Inferior parietal cortex (tissue), 1 donor: ENCODE results near the gene ECHDC3.
"Not testable (repeated sequence)": the region's sequence is repeated elsewhere in the genome, so short reads cannot be mapped to it uniquely, and the experiment has no call there.

Source experiments
- DNase-seq: peaks from one replicate; pipeline ENCODE4 v3.0.0-alpha.2; 2016; ENCODE audit errors: extremely low spot score

ECHDC3 gene, protein sequence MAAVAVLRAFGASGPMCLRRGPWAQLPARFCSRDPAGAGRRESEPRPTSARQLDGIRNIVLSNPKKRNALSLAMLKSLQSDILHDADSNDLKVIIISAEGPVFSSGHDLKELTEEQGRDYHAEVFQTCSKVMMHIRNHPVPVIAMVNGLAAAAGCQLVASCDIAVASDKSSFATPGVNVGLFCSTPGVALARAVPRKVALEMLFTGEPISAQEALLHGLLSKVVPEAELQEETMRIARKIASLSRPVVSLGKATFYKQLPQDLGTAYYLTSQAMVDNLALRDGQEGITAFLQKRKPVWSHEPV

DNA sequence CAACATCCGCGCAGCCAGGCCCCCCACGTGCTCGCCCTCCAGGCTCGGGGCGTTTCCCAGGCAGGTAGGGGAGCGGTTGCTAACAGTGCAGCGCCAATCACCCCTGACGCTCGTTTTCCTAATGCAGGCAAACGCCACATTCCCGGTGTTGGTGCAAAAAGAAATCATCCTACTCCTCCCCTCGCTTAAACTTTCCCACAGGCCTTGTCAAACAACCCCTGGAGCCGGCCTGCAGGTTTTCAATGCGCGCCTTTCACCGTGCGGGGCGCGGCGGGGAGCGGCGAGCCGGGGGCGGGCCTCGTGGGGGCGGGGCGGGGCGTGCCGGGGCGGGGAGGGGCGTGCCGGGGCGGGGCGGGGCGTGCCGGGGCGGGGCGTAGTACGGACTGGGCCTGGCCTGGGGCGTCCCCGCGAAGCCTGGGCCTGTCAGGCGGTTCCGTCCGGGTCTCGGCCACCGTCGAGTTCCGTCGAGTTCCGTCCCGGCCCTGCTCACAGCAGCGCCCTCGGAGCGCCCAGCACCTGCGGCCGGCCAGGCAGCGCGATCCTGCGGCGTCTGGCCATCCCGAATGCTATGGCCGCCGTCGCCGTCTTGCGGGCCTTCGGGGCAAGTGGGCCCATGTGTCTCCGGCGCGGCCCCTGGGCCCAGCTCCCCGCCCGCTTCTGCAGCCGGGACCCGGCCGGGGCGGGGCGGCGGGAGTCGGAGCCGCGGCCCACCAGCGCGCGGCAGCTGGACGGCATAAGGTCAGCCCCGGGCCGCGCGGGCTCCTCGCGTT, at the start of gene ECHDC3:
TSS of gene ECHDC3 (plus strand) at position 374 of the 770 bp plus-strand sequence. CDS start at position 569, 195 bp downstream.
- no peak for DNase-seq

DNA sequence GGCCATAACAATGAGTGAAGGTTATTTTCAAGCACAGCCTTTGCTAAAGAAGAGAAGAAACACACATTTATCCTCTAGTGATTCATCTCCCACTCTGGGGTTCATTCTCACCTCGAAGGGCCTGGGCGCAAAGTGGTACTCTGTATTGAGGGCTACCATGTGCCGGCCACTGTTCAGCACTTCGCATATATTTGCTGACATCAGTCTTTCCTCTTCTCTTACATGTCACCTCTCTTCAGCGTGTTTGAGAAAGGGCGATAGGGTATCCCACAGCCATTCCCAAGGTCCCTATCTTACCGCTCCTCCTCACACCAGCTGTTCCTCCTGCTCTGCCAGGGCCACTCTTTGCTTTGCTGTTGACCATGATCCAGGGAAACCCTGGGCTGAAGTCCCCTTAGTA, 48.8 kb upstream of the ECHDC3 start:
- no peak for DNase-seq

DNA sequence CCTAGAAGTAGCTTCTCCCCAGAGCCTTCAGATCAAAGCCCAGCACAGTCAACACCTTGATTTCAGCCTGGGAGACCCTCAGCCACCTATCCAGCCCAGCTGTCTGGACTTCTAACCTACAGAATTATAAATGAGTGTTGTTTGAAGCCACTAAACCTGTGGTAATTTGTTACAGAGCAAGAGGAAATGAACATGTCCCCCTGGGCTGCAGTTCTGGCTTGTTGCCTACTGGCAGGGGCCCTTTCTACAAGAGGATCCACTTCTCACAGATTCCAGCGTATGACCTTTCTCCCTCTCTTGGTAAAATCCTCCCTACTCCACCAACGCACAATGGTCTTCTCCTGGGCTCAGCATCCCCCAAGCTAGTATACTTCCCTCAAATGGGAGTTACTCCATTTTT, 46.4 kb upstream of the ECHDC3 start:
- no peak for DNase-seq

DNA sequence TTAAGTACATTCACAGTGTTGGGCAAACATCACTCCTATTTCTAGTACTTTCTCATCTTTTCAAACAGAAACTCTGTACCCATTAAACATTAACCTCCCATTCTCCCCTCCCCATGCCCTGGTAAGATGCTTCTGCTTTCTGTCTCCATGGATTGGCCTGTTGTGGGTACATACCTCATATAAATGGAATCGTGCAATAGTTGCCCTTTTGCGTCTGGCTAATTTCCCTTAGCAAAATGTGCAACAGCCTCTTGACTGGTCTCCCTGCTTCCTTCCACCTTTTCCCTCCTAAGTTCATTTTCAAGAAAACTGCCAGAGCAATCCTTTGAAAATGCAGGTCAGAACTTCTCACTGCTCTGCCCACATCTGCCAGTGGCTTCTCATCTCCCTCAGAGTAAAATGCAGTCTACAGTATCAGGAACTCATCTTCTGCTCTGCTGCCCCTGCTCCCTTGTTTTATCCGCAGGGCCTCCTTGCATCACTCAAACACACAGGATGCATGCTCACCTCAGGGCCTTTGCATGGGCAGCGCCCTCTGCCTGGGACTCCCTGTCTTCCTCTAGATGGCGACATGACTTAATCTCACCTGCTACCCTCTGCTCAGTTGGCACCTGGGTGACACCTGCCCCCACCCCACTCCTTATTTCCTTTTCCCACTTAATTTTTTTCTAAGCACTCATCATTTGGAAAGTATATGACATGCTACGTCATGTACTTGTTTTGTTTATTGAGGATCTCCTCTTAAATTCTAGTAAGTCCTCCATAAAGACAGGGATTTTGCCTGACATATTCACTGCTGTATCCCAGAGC, 44.3 kb upstream of the ECHDC3 start:
- no peak for DNase-seq

DNA sequence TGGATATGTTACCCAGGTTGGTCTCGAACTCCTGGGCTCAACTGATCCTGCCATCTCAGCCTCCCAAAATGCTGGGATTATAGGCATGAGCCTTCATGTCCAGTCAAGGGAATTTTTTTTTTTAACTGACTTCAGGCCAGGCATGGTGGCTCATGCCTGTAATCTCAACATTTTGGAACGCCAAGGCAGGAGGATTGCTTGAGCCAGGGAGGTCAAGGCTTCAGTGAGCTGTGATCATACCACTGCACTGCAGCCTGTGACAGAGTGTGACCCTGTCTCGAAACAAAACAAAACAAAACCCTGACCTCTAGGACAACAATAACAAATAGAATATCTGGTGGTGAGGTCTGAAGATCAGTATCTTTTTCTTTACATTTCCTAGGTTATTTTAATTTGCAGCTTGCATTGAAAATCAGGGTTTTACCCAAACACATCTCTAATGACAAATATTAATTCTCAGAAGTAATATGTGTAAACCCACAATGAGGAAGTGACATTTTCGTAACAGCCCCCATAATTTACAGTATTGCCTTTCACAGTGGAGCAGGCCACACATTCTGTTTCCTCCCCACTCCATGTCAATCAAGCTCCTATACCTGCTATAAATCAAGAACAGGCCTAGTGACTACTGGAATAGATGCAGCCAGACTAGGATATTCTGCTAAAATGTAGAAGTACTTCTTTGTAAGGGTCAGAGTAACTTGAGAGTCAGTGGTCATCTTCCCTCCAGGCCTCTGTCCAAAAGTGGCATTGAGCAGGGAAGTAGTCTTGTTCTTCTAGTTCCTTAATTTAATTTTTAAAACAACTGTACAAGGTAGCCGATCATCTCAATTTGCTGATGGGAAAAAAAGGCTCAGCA, 43.3 kb upstream of the ECHDC3 start:
- DNase-seq, result no peak

DNA sequence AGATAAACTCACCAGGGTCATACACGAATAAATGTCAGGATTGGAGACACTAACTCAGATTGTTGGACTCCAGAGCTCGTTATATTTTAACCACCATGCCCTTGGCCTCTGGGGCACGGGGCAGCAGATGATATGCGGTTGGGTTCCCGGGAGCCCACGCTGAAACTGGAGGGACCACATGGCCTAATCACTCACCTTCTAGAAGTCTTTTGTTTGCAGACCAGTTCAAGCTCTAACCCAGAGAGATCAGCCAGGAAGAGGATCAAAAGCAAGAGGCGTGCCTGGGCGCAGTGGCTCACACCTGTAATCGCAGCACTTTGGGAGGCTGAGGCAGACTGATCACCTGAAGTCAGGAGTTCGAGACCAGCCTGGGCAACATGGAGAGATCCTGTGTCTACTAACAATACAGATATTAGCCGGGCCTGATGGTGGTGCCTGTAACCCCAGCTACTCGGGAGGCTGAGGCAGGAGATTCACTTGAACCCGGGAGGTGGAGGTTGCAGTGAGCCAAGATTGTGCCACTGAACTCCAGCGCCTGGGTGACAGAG, 42.6 kb upstream of the ECHDC3 start:
- no peak for DNase-seq

DNA sequence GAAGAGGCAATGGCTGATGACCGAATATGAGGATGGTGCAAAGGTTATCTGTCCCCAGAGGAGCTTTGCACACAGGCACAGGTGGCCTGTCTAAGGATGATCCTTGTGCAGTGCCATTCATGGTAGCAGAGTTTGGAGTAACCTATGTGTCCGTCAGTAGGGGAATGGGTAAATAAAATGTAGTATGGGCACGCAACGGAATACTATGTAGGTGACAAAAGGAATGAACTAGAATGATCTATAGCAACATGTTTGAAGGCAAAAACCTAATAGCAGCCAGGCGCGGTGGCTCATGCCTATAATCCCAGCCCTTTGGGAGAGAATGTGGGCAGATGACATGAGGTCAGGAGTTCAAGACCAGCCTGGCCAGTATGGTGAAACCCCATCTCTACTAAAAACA, 41.6 kb upstream of the ECHDC3 start:
- DNase-seq, result no peak

DNA sequence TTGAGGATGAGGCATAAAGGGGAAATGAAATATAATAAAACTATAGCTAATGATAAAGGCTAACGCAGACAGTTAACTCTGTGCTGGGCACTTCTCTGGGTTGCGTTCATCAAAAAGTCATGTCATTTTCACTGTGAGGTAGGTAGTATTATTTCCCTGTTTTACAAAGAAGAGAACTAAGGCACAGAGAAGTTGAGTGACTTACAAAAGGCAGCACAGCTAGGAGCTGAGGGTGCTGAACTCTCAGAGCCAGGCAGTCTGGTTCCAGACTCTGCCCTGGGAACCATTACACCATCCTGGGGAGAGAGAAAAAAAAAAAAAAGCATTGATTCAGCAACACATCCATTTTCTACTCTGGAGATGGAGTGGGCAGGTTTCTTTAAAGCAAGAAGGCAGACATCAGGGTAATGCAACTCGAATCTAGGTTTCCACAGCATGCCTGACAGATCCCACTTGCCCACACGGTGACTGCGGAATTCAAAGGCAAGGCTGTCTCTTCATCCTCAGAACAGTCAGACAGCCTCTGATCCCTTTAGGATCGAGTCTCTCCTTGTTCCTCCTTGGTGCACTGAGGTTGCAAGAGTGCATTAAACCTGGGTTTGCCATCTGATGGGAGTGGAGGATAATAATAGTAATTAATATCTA, 40.6 kb upstream of the ECHDC3 start:
- no peak for DNase-seq

DNA sequence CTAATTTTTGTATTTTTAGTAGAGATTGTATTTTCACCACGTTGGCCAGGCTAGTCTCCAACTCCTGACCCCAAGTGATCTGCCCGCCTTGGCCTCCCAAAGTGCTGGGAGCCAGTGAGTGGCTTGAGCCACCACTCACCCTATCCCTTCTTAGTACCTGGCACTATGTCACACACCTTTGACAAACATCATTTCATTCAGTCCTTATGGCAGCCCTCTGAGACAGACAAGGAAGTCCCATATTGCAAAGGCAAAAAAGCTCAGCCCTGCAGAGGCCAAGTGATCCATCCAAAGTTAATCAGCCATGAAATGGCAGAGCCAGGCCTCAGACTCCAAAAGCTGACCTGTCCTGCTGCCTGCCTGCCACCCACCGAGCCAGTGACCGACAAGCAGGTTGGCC, 39.9 kb upstream of the ECHDC3 start:
- DNase-seq, result no peak

DNA sequence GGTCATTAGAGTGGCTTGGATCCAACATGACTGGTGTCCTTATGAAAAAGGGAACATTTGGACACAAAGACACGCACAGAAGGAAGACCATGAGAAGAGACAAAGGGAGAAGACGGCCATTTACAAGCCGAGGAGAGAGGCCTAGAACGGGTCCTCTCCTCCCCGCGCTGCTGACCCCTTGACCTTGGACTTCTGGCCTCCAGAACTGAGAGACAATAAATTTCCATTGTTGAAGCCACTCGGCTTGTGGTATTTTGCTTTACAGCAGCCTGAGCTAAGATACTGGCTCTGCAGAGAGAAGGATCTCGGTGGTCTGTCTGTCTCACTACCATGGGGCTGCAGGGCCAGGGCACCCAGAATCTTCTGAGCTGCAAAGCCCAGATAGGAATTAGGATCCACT, 38.1 kb upstream of the ECHDC3 start:
- DNase-seq, result no peak

DNA sequence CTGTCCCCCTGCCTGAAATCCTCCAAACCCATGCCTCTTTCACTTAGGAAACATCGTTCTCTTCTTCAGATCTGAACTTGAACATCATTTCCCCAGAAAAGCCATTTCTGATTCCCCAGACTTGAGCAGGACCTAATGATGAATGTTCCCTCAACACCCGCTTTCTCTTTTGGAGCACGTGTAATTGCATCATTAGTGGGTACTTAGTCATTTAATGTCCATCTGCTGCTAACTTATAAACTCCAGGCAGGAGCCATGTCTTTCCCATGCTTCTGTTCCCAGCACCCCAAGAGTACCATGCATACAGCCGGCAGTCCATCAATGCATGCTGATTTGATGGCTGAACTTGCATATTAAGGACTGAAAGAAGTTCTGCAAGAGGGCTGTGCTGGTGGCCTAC, 36.5 kb upstream of the ECHDC3 start:
- no peak for DNase-seq

DNA sequence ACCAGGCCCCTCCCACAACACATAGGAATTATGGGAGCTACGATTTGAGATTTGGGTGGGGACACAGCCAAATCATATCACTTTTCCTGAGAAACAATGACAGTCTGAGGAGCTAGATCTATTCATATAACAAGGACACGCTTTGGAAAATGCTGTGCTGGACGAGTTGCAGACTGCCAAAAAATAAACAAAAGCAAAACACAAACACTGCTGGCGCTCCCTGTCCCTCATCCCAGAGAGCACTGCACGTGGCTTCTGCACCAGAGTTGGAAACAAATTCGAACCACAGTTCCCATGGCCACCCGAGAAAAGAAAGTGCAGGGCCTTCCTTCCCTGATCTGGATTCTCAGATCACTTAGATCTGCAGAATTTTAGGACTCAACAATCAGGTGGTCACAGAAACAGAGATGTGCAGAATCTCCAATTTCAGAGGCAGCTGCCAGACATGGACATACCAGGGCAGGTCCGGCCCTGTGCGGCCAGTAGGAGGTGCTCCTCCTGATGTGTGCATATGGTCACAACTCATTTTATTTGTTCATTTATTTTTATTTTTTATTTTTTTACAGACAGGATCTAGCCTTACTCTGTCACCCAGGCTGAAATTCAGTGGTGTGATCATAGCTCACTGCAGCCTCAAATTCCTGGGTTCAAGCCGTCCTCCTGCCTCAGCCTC, 35.2 kb upstream of the ECHDC3 start:
- DNase-seq, result no peak

DNA sequence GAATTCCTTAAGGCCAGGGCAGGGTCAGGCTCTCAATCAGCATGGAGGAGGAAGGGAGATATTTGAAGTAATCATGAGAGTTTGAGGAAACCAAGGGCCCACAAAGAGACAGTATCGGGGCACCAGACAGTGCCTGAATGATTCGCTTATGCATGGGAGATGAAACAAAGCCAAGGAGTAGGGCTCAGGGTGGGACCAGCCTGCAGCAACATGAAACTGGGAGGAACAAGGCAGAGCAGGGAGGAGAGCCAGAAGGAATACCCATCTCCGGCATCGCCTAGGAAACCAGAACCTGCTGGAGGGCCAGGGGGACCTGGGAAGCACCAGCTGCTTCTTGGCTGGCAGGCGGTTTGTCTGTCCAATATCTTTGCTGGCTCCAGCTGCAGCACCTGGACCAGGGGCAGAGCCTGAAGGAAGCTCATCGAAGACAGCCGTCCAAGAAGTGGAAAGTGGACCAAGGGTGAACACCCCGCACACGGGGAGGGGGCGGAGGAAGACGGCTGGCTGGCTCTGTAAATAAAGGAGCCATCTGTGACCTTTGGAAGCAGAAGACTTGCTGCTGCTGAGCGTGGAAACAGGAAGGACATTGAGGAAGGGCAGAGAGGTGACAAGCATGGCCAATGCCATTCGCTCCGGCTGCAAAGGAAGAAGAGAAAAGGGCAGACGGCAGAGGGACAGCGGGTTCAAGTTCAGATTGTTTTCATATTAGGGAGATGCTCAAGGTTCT, 34.4 kb upstream of the ECHDC3 start:
- no peak for DNase-seq

DNA sequence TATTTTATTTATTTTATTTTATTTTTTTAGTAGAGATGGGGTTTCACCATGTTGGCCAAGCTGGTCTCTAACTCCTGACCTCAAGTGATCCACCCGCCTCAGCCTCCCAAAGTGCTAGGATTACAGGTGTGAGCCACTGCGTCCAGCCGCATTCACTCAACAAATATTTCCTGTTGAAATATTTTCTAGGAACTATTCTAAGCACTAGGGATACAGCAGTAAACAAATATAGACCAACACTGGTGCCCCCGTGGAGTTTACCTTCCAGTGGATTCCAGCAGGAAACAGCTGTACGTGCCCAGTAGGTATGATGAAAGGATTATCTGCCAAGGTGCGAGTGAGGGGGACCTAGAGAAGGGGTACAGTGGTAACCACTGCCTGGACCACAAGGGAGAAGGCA, 33.4 kb upstream of the ECHDC3 start:
- DNase-seq, result not testable (repeated sequence)

DNA sequence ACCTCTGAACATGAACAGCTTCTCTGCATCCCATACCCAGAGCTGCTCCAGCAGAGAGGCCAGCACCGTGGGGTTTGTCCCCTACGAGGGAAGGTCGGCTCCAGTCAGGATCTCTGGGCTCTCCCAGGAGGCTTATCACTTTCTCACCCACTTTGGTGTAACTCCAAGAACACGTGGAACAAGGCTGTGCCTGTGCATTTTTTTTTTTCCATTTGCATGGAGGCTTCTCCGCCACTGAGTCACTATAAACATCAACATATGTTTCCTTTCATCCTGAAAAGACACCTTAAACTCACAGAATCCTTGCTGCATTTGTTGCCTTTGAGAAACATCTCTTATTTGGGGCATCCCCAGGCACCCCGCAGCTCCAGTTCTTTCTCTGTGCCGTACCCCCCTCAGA, 29.4 kb upstream of the ECHDC3 start:
- DNase-seq, result no peak

DNA sequence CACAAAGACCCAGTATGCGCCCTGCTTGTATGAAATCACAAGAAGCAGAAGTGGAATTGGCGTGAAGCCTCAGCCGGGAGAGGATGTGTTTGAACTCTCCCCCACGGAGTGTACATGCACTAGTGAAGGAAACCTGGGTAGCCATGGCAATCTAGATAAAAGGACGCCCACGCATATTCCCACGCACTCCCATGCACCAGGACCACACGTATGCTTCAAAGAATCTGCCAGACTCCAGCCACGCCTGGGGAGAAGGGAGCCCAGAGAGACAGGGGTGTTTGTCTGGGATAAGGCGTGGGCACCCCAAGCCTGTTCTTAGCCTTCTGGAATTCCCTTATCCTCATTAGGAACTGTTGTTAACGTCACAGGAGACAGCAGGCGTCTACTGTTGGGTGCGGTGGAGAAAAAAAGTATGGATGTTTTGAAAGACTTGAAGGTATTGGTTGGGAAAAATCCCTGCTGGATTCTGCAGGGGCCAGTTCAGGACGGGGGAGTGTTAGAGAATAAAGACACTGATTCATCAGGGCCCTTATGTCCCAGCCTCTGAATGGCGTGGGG, 28.9 kb upstream of the ECHDC3 start:
- DNase-seq, result no peak

DNA sequence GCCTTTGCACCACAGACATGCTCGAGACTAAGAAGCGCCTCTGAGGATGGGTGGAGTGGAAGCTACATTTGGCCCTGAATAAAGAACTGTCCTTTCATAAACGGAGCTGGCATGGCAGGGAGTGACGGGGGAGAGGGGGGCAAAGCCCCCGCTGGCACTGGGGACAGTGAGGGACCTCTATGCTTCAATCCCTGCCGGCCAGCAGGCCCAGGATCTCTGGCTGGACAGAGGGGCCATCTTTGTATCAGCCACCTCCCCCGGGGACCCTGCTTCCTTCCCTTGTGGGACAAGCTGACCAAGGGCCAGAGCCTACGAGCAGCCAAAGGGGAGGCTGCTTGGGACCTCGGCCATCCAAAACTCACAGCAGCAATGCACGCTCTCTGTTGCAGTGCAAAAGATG, 28.2 kb upstream of the ECHDC3 start:
- DNase-seq, result no peak

DNA sequence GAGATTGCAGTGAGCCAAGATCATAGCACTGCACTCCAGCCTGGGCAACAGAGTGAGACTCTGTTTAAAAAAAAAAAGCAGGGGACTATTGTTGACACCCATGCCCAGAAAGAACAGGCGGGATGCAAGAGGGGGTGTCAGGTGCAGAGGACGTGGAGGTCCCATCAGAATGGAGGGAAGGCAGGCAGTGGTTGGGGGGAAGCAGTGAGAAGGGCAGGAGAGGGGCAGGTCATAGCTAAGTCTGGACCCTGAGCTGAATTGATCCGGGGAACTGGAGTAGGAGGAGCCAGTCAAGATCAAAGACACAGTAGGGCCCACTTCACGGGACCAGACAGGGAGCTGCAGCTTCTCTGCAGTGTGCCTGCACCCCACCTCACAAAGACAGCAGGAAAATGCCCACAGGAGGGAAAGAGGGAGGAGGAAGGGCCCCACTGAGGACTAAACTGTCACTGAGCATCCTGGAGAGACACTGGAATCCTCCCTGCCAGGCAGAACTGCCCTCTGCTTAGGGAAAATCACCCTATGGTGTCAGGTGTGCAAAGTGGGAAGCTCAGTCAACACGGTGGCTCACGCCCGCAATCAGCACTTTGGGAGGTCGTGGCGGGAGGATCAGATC, 27.3 kb upstream of the ECHDC3 start:
- no peak for DNase-seq
